ENCODE data around the gene NPHP1. TPM values are rescaled to one million over a fixed set of nuclear protein-coding genes. Genes with fewer than 3 reads are reported as not detected.
"Not testable (repeated sequence)": the region's sequence is repeated elsewhere in the genome, so short reads cannot be mapped to it uniquely, and the experiment has no call there.

The NPHP1 gene
- total RNA-seq, 1 donor from 2014 or later: 9.8 TPM

GRCh38 chr2:110220190-110220564, 15.4 kb upstream of the NPHP1 start:
- H3K9me3 ChIP-seq: no peaks in the 10 kb centered on the region
- no peaks in the 10 kb centered on the region for H3K36me3 ChIP-seq
- no peak for TF ChIP-seq CTCF (IDR thresholded peaks at IDR 0.05)
- H3K27me3 ChIP-seq: no peaks in the 10 kb centered on the region
- intact Hi-C loops (cut with DNase I): no loop called here
- H3K4me3 ChIP-seq: no peak overlapping the region
- DNase-seq (ENCODE audit: low spot score in 2 of 2): no peak
- no peak overlapping the region for H3K27ac ChIP-seq
- H3K4me1 ChIP-seq: no peaks in the 10 kb centered on the region

- no peak for TF ChIP-seq CTCF (IDR thresholded peaks at IDR 0.05)
- Histone ChIP-seq H3K4me1 (no peaks in the 10 kb centered on the region), H3K36me3 (no peaks in the 10 kb centered on the region), H3K9me3 (no peaks in the 10 kb centered on the region), H3K4me3 (no peak overlapping the region), H3K27me3 (no peaks in the 10 kb centered on the region), H3K27ac (no peak overlapping the region)
- no peak for DNase-seq (ENCODE audit: low spot score in 2 of 2)
- intact Hi-C loops (cut with DNase I): no loop called here
Observed at GRCh38 chr2:110219496-110220189, 14.8 kb upstream of the NPHP1 start.

GRCh38 chr2:110218889-110219288, 14.1 kb upstream of the NPHP1 start:
- DNase-seq (ENCODE audit: low spot score in 2 of 2); intact Hi-C loops (cut with DNase I); H3K27ac ChIP-seq; H3K9me3 ChIP-seq; H3K4me3 ChIP-seq; H3K36me3 ChIP-seq; H3K27me3 ChIP-seq; H3K4me1 ChIP-seq: not testable (repeated sequence)

GRCh38 chr2:110216803-110217202, 12.0 kb upstream of the NPHP1 start:
- no peak overlapping the region for H3K4me3 ChIP-seq
- intact Hi-C loops (cut with DNase I): no loop called here
- H3K36me3 ChIP-seq: no peaks in the 10 kb centered on the region
- TF ChIP-seq CTCF (IDR thresholded peaks at IDR 0.05): no peak
- DNase-seq (ENCODE audit: low spot score in 2 of 2): no peak
- H3K27ac ChIP-seq: no peak overlapping the region
- H3K27me3 ChIP-seq: no peaks in the 10 kb centered on the region
- no peaks in the 10 kb centered on the region for H3K9me3 ChIP-seq
- H3K4me1 ChIP-seq: no peaks in the 10 kb centered on the region

GRCh38 chr2:110216199-110216598, 11.4 kb upstream of the NPHP1 start:
- no peak overlapping the region for H3K4me3 ChIP-seq
- DNase-seq (ENCODE audit: low spot score in 2 of 2): no peak
- TF ChIP-seq CTCF (IDR thresholded peaks at IDR 0.05): no peak
- no peak overlapping the region for H3K27ac ChIP-seq
- H3K27me3 ChIP-seq: no peaks in the 10 kb centered on the region
- no peaks in the 10 kb centered on the region for H3K9me3 ChIP-seq
- intact Hi-C loops (cut with DNase I): no loop called here
- no peaks in the 10 kb centered on the region for H3K36me3 ChIP-seq
- H3K4me1 ChIP-seq: peaks cover 0 to 6% of the 10 kb centered on the region in 2 donors

GRCh38 chr2:110215566-110216158, 10.8 kb upstream of the NPHP1 start:
- Histone ChIP-seq H3K27ac (no peak overlapping the region), H3K27me3 (no peaks in the 10 kb centered on the region), H3K4me3 (no peak overlapping the region), H3K36me3 (no peaks in the 10 kb centered on the region), H3K4me1 (peaks cover 0 to 6% of the 10 kb centered on the region in 2 donors), H3K9me3 (no peaks in the 10 kb centered on the region)
- intact Hi-C loops (cut with DNase I): no loop called here
- TF ChIP-seq CTCF (IDR thresholded peaks at IDR 0.05): no peak
- DNase-seq (ENCODE audit: low spot score in 2 of 2): no peak
